Measurements from ENCODE around the gene MAP2.

MAP2 gene

GRCh38 chr2:209602259-209602658 is 178.4 kb downstream of the MAP2 start:
- DNase-seq: no peak
- no peaks in the 10 kb centered on the region for H3K27me3 ChIP-seq (replicated peaks)
- no peak overlapping the region for H3K27ac ChIP-seq
- H3K4me3 ChIP-seq (ENCODE audit: low read depth, low read length): no peak overlapping the region
- TF ChIP-seq CTCF (IDR thresholded peaks at IDR 0.05; ENCODE audit: low read depth, low read length, missing control alignments): no peak
- in situ Hi-C loops (cut with HindIII; ENCODE audit: low pct_ligation_motif_present, low sequenced_read_pairs): no loop called here
- H3K36me3 ChIP-seq (replicated peaks): no peaks in the 10 kb centered on the region

GRCh38 chr2:209609531-209609930 is 185.7 kb downstream of the MAP2 start:
- Histone ChIP-seq H3K36me3 (replicated peaks) (no peaks in the 10 kb centered on the region), H3K27ac (no peak overlapping the region), H3K4me3 (ENCODE audit: low read depth, low read length) (no peak overlapping the region), H3K27me3 (replicated peaks) (no peaks in the 10 kb centered on the region)
- in situ Hi-C loops (cut with HindIII; ENCODE audit: low pct_ligation_motif_present, low sequenced_read_pairs): no loop called here
- no peak for DNase-seq
- no peak for TF ChIP-seq CTCF (IDR thresholded peaks at IDR 0.05; ENCODE audit: low read depth, low read length, missing control alignments)

- H3K36me3 ChIP-seq (replicated peaks): no peaks in the 10 kb centered on the region
- H3K4me3 ChIP-seq (ENCODE audit: low read depth, low read length): no peak overlapping the region
- TF ChIP-seq CTCF (IDR thresholded peaks at IDR 0.05; ENCODE audit: low read depth, low read length, missing control alignments): no peak
- DNase-seq: no peak
- in situ Hi-C loops (cut with HindIII; ENCODE audit: low pct_ligation_motif_present, low sequenced_read_pairs): no loop called here
- no peak overlapping the region for H3K27ac ChIP-seq
- H3K27me3 ChIP-seq (replicated peaks): no peaks in the 10 kb centered on the region
Measured at GRCh38 chr2:209610631-209611030, 186.8 kb downstream of the MAP2 start.

GRCh38 chr2:209613649-209614305 is 189.9 kb downstream of the MAP2 start:
- Histone ChIP-seq H3K36me3 (replicated peaks) (no peaks in the 10 kb centered on the region), H3K4me3 (ENCODE audit: low read depth, low read length) (no peak overlapping the region), H3K27me3 (replicated peaks) (no peaks in the 10 kb centered on the region), H3K27ac (no peak overlapping the region)
- DNase-seq: no peak
- in situ Hi-C loops (cut with HindIII; ENCODE audit: low pct_ligation_motif_present, low sequenced_read_pairs): no loop called here
- TF ChIP-seq CTCF (IDR thresholded peaks at IDR 0.05; ENCODE audit: low read depth, low read length, missing control alignments): no peak

- TF ChIP-seq CTCF (IDR thresholded peaks at IDR 0.05; ENCODE audit: low read depth, low read length, missing control alignments): no peak
- Histone ChIP-seq H3K4me3 (ENCODE audit: low read depth, low read length) (no peak overlapping the region), H3K27me3 (replicated peaks) (no peaks in the 10 kb centered on the region), H3K27ac (no peak overlapping the region), H3K36me3 (replicated peaks) (no peaks in the 10 kb centered on the region)
- in situ Hi-C loops (cut with HindIII; ENCODE audit: low pct_ligation_motif_present, low sequenced_read_pairs): no loop called here
- no peak for DNase-seq
Measured at GRCh38 chr2:209614690-209615369, 191.0 kb downstream of the MAP2 start.
